Measurements from ENCODE around the gene ELOB. TPM values are rescaled to one million over a fixed set of nuclear protein-coding genes. Genes with fewer than 3 reads are reported as not detected.

Gene ELOB
- total RNA-seq, 2 donors from 2014 or later: 264 to 272 TPM

DNA sequence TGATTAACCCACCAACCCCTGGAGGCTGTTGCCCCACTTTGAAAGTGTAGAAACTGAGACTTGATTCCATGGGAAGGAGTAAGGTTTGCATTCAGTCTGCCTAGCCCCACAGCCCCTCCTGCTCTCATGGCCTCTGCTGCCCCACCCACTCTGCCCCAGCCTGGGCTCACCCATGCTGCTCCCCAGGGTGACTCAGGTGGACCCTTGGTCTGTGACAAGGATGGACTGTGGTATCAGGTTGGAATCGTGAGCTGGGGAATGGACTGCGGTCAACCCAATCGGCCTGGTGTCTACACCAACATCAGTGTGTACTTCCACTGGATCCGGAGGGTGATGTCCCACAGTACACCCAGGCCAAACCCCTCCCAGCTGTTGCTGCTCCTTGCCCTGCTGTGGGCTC lies 27.6 kb upstream of the ELOB start:
- DNase-seq: no peak
- Histone ChIP-seq H3K4me3 (ENCODE audit: low read length) (no peak overlapping the region), H3K9me3 (ENCODE audit: control insufficient read depth, low read length) (peaks cover 18% of the 10 kb centered on the region), H3K27me3 (ENCODE audit: control insufficient read depth, insufficient read depth, low read length, poor library complexity, severe bottlenecking) (peaks cover 4% of the 10 kb centered on the region), H3K4me1 (ENCODE audit: control insufficient read depth, insufficient read depth, low read length) (no peaks in the 10 kb centered on the region), H3K27ac (ENCODE audit: low read depth, low read length) (no peak overlapping the region), H3K36me3 (ENCODE audit: control insufficient read depth, insufficient read depth, low read length) (no peaks in the 10 kb centered on the region), H3K9ac (ENCODE audit: extremely low read depth, low read length, poor library complexity, severe bottlenecking) (no peak overlapping the region)
- Mint-ChIP-seq H3K36me3 (ENCODE audit: low read depth) (no peaks in the 10 kb centered on the region), H3K27ac (no peak overlapping the region), H3K4me3 (no peak overlapping the region), H3K4me1 (no peaks in the 10 kb centered on the region), H3K27me3 (ENCODE audit: insufficient read depth) (peaks cover 36% of the 10 kb centered on the region), H3K9me3 (peaks cover 27% of the 10 kb centered on the region)
- 88% methylated on average over 4 of the region's 4 CpGs; no CpG with 5 or more reads in 1 of the 2 experiments for WGBS, 2 experiments (ENCODE audit: insufficient coverage in 1 of 2, insufficient read length in 1 of 2)
- TF ChIP-seq, protein P1, sequence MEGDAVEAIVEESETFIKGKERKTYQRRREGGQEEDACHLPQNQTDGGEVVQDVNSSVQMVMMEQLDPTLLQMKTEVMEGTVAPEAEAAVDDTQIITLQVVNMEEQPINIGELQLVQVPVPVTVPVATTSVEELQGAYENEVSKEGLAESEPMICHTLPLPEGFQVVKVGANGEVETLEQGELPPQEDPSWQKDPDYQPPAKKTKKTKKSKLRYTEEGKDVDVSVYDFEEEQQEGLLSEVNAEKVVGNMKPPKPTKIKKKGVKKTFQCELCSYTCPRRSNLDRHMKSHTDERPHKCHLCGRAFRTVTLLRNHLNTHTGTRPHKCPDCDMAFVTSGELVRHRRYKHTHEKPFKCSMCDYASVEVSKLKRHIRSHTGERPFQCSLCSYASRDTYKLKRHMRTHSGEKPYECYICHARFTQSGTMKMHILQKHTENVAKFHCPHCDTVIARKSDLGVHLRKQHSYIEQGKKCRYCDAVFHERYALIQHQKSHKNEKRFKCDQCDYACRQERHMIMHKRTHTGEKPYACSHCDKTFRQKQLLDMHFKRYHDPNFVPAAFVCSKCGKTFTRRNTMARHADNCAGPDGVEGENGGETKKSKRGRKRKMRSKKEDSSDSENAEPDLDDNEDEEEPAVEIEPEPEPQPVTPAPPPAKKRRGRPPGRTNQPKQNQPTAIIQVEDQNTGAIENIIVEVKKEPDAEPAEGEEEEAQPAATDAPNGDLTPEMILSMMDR (conservative IDR thresholded peaks at IDR 0.05): no peak

DNA sequence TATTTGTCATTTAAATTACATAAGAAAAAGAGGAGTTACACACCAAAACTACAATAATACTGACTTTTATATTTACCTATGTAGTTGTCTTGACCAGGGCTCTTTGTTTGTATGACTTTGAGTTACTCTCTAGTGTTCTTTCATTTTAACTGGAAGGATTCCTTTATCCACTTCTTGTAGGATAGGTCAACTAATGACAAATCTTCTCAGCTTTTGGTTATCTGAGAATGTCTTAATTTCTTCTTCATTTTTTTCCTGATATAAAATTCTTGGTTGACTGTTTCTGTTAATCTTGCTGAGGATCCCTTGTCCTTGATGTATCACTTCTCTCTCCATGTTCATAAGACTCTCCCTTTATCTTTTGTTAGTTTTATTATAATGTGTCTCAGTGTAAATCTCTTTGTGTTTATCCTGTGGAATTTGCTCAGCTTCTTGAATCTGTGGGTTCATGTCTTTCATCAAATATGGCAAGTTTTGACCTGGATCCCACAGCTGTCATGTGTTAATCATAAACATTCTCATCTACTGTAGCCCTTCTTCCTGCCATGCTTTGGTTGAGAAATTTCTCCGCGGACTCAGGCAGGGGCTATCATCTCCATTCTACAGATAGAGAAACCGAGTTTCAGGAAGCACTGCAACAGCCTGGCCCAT lies 26.6 kb upstream of the ELOB start:
- no peak overlapping the region for H3K27ac Mint-ChIP-seq
- TF ChIP-seq, protein P1 (conservative IDR thresholded peaks at IDR 0.05): no peak
- Histone ChIP-seq H3K4me1 (ENCODE audit: control insufficient read depth, insufficient read depth, low read length) (no peaks in the 10 kb centered on the region), H3K27ac (ENCODE audit: low read depth, low read length) (no peak overlapping the region), H3K4me3 (ENCODE audit: low read length) (no peak overlapping the region), H3K36me3 (ENCODE audit: control insufficient read depth, insufficient read depth, low read length) (no peaks in the 10 kb centered on the region), H3K27me3 (ENCODE audit: control insufficient read depth, insufficient read depth, low read length, poor library complexity, severe bottlenecking) (peaks cover 4% of the 10 kb centered on the region), H3K9ac (ENCODE audit: extremely low read depth, low read length, poor library complexity, severe bottlenecking) (no peak overlapping the region), H3K9me3 (ENCODE audit: control insufficient read depth, low read length) (peaks cover 18% of the 10 kb centered on the region)
- H3K9me3 Mint-ChIP-seq: peaks cover 24% of the 10 kb centered on the region
- H3K4me1 Mint-ChIP-seq: no peaks in the 10 kb centered on the region
- H3K36me3 Mint-ChIP-seq (ENCODE audit: low read depth): no peaks in the 10 kb centered on the region
- WGBS, 2 experiments (ENCODE audit: insufficient coverage in 1 of 2, insufficient read length in 1 of 2): 75% methylated on average over 3 of the region's 3 CpGs; no CpG with 5 or more reads in 1 of the 2 experiments
- no peak for DNase-seq
- no peak overlapping the region for H3K4me3 Mint-ChIP-seq
- peaks cover 34% of the 10 kb centered on the region for H3K27me3 Mint-ChIP-seq (ENCODE audit: insufficient read depth)

DNA sequence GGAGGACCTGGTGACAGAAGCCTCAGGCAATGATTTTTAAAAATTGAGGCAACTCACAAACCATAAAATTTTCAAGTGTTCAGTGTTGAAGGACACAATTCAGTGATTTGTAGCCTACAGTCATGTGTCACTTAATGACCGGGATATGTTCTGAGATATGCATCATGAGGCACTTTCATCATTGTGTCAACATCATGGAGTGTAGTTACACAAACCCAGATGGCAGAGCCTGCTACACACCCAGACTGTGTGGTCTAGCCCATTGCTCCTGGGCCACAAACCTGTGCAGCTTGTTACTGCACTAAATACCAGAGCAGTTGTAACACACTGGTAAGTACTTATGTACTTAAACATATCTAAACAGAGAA lies 22.8 kb upstream of the ELOB start:
- Histone ChIP-seq H3K9me3 (ENCODE audit: control insufficient read depth, low read length) (peaks cover 18% of the 10 kb centered on the region), H3K36me3 (ENCODE audit: control insufficient read depth, insufficient read depth, low read length) (no peaks in the 10 kb centered on the region), H3K4me1 (ENCODE audit: control insufficient read depth, insufficient read depth, low read length) (no peaks in the 10 kb centered on the region), H3K27ac (ENCODE audit: low read depth, low read length) (no peak overlapping the region), H3K9ac (ENCODE audit: extremely low read depth, low read length, poor library complexity, severe bottlenecking) (no peak overlapping the region), H3K4me3 (ENCODE audit: low read length) (no peak overlapping the region), H3K27me3 (ENCODE audit: control insufficient read depth, insufficient read depth, low read length, poor library complexity, severe bottlenecking) (no peaks in the 10 kb centered on the region)
- Mint-ChIP-seq H3K9me3 (peaks cover 18% of the 10 kb centered on the region), H3K27ac (no peak overlapping the region), H3K4me3 (no peak overlapping the region), H3K27me3 (ENCODE audit: insufficient read depth) (peaks cover 11% of the 10 kb centered on the region), H3K4me1 (peaks cover under 1% of the 10 kb centered on the region), H3K36me3 (ENCODE audit: low read depth) (no peaks in the 10 kb centered on the region)
- peak; percentile 16 for DNase-seq
- 91 to 100% methylated on average over 1 of the region's 1 CpG for WGBS, 2 experiments (ENCODE audit: insufficient coverage in 1 of 2, insufficient read length in 1 of 2)
- TF ChIP-seq, protein P1 (conservative IDR thresholded peaks at IDR 0.05): no peak

Measured in endodermal cell (in vitro differentiated cells).